ENCODE measurements around the gene TRAF4.

- TF ChIP-seq POLR2AphosphoS5 (IDR thresholded peaks at IDR 0.05): no peak
- TF ChIP-seq POLR2A (IDR thresholded peaks at IDR 0.05; ENCODE audit: low read depth): no peak
- TF ChIP-seq CTCF (IDR thresholded peaks at IDR 0.05): no peak
- TF ChIP-seq EP300 (IDR thresholded peaks at IDR 0.05): no peak
Measured at GRCh38 chr17:28703552-28704218, 40.1 kb upstream of the TRAF4 start.
